SW480 (cell line): ENCODE data around the gene TK1.

ENCODE experiments used
- DNase-seq: peaks from one replicate; pipeline ENCODE4 v3.0.0-alpha.2; 2016; ENCODE audit warnings: low spot score

TK1 gene

DNA sequence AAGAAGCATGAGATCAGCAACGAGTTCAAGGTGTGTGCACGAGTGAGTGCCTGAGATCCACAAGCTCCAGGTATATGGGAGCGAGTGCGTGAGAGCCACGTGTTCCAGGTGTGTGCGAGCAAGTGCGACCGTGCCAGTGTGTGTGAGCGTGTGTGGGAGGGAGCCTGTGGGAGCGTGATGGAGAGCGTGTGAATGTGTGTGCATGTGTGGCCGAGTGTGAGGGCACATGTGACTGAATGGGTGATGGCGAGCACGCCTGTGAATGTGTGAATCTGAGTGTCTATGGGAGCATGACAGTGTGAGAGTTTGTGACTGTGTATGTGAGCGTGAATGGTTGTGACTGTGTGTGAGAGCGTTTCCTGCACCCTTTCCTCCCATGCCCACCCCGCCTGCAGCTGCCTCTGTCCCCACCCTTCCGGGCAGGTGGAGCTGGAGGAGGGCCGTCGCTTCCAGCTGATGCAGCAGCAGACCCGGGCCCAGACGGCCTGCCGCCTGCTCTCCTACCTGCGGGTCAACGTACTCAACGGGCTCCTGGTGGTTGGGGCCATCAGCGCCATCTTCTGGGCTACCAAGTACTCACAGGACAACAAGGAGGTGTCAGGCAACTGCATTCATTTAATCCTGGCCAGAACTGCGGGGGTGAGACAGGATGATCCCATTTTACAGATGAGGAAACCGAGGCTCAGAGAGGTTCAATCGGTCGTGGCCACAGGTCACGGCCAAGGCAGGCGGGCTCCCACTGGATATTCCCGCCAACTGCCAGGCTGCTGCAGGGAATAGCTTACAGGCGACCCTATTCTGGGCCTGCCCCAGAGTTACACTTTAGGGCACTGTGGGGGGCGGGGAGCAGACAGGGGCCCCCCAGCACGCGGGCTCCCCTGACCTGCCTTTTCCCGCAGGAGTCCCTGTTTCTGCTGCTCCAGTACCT, 52.6 kb downstream of the TK1 start:
- DNase-seq: peak; percentile 74

DNA sequence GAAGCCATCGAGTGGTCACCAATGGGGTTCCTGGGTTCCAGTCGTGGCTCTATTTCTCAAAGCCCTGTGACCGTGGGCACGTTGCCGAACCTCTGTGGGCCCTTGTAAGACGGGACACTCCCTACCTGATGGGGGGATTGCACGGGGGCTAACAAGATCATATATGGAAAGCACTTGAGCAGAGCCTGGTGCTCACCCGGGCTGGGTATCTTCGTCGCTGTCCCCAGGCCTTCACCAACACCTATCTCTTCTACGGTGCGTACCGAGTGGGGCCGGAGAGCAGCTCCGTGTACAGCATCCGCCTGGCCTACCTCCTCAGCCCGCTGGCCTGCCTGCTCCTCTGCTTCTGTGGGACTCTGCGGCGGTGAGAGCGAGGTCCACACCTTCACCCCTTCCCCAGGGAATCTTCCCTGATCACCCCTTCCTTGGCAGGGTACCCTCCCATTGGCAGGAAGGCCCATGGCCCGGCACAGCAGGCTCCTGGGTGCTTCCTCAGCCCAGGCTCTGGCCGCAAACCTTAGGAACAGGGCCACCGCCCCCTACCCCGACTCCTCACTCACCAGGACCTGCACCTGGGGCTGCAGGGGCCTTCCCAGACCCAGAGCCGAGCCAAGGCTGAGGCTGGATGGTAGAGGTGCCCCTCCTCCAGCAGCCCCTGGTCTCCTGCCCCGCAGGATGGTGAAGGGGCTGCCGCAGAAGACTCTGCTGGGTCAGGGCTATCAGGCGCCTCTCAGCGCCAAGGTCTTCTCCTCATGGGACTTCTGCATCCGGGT, 53.5 kb downstream of the TK1 start:
- no peak for DNase-seq

DNA sequence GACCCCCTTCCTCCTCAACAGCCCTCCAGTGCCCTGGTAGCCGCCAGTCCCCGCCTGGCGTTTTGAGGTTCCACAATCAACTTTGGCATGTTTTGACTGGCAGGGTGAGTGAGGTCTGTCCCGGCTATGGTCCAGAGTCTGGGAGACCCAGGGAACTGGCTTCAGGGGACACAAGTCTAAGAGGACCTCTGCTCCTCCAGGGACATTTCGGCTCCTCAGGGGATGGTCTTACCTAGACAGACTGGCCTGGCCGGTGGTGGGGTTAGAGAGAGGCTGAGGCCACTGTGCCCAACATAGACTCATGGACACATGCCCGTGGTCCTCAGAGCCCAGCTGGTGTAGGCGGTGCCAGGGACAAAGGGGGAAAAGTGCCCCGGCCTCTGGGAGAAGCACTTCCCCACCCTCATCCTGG, 54.1 kb downstream of the TK1 start:
- no peak for DNase-seq

DNA sequence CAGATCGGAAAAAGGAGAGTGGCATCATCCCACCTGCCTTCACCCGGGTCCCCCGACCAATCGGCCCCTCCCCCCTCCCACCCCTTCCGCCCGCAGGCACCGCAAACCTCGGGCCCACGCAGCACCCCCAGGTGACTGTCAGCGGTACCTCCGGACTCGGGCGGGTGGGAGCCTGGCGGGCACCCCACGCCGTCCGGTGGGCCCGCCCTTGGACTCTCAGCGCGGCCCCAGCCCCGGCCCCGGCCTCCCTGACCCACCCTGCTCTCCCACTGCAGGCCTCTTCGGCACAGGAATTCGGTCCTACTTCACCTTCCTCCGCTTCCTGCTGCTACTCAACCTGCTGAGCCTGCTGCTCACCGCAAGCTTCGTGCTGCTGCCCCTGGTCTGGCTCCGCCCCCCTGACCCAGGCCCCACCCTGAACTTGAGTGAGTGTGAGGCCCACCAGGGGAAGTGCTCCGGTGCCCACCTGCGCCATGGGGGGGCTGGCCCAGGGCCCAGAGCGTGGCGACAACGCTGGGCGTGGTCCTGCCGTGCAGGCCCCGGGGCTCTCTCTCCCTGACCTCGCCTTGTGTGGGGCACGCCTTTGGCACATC, 54.7 kb downstream of the TK1 start:
- DNase-seq: peak; percentile 82

DNA sequence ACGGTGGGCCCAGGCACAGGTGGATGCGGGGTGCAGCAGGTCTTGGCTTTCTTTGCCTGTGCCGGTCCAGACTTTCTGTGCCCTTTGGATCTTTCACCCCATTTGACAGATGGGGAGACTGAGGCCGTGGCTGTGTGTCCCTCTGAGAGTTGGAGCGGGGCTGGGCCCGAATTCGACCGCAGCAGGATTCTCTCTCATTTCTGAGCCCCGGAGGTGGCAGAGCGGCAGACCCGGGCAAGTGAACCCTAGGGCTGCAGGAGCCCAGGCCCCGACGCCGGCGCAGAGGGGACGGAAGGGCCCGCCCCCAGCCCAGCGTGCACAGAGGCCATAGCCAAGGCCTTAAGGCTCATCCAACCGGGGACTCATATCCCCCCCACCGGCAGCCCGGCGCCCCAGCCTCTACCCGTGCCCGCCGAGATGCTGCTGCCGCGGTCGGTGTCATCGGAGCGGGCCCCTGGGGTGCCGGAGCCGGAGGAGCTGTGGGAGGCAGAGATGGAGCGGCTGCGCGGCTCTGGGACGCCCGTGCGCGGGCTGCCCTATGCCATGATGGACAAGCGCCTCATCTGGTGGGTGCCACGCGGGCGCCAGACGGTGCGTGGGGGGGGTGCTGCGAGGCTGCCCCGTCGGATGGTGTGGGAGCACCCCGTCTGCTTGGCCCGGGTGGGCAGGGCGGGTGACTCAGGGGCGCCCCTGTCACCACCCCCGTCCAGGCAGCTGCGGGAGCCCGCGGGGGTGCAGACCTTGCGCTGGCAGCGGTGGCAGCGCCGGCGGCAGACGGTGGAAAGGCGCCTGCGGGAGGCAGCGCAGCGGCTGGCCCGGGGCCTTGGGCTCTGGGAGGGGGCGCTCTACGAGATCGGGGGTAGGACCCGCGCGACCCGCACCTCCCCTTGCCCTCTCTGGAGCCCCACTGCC, 55.4 kb downstream of the TK1 start:
- DNase-seq: no peak

DNA sequence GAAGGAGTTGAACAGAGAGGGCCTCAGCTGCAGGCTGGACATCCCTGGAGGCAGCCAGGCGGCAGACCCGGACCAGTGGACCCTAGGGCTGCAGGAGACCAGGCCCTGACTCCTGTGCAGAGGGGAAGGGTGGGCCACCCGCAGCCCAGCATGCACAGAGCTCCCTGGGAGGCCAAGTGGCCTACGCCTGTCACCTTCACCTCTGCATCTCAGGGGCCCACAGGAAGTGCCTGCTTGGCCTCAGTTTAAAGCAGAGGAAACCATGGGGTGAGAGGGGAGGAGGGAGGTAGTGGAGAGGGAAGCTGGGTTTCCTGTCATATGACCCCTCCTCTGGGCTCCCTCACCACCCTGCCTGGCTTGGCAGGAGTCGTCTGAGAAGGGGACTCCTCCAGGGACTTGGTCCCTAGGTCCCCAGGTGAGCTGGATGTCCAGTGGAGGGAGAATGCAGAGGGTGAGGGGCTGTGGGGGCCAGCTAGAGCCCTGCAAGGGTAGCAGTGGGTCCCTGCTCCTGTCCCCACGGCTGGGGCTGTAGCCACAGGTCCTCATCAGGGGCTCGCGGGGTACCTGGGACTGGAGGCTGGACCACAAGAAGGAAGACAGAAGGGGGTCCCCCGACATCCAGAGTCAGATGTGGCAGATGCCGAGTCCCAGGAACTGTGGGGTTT, 56.3 kb downstream of the TK1 start, which contains the start of gene TMC8:
Gene TMC8 (plus strand): TSS at position 335 of the 665 bp plus-strand sequence. CDS start 818 bp downstream, outside the sequence.
- DNase-seq: no peak

DNA sequence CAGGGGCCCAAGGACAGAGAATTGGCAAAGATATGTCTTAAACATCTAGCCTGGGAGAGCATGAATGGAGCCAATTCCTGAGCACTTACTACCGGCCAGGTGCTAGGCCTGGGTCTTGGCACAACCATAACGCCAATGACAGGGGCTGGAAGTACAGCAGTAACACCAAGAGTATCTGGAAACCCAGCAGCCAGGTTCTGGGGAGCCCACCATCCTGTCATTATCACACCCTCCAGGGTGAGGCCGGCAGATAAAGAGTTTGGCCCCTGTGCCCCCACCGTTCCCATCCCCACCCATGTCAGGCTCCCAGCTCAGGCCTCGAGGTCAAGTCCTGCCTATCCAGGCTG, 56.8 kb downstream of the TK1 start:
- no peak for DNase-seq

DNA sequence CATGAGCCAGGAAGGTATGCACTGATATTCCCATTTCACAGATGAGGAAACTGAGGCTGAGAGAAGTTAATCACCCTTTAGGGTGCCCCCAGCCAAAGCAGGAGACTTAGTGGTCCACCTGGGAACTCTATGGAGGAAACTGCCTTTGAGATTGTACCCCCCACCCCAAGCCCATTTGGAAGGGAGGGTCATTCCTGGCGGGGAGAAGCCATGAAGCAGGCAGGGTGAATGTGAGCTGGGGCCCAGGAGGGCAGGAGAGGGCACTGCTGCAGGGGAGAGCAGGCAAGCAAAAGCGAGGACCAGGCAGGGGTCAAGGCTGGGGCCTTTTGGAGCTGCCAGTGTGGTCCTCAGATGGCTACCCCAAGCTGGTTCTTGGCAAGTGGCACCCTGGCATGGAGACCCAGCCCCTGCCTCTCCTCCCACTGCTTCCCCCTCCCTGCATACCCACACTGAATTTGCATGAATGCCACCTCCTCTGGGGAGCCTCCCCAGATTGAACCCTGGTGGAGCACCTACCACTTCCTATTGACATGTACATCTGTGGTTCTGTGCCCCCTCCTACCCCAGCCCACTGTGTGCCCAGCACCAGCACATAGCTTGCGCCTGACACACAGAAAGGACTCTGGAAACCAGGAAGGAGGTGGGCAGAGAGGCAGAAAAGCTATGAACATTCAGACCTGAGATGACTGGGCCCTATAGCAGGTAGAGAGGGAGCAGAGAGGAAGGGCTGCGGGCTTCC, 57.3 kb downstream of the TK1 start:
- no peak for DNase-seq

DNA sequence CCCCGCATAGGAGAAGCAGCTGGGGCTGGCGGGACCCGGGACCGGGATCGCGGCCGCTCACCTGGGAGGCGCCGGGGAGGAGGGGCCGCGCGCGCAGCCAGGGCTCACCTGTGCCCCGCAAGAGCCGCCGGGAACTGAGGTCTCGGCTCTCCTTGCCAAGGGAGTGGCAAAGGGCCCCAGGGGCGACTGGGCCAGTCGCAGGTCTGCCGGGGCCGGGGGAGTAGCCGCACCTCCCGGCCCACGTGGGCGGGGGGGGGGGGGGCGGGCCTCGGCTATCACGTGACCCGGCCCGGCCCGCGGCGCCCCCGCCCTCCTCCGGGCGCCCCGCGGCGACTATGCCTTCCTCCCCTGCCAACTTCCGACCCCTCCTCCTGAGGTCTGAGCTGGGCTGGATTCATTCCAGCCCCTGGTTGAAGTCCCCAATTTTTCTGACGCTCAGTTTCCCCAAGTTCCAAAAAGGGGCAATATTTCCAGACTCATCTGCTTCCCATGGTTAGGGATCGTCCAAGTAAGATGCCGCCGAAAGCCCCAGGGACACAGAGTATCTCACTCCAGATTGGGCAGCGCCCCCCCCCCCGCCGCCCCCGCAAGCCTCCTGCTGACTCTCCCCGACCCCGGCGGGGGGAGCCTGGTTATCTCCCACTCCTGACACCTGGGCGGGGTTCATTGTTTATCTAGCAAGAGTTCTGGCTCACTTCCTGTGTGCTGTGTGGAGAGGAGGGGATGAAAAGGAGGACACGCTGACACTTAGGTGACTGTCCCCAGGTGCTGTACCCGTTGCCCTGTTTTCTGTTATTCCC, 58.1 kb downstream of the TK1 start, which contains the start of gene TMC6:
Gene TMC6 (minus strand): TSS at position 205 of the 800 bp plus-strand sequence. CDS start 1,923 bp downstream, outside the sequence.
- peak; percentile 91 for DNase-seq

DNA sequence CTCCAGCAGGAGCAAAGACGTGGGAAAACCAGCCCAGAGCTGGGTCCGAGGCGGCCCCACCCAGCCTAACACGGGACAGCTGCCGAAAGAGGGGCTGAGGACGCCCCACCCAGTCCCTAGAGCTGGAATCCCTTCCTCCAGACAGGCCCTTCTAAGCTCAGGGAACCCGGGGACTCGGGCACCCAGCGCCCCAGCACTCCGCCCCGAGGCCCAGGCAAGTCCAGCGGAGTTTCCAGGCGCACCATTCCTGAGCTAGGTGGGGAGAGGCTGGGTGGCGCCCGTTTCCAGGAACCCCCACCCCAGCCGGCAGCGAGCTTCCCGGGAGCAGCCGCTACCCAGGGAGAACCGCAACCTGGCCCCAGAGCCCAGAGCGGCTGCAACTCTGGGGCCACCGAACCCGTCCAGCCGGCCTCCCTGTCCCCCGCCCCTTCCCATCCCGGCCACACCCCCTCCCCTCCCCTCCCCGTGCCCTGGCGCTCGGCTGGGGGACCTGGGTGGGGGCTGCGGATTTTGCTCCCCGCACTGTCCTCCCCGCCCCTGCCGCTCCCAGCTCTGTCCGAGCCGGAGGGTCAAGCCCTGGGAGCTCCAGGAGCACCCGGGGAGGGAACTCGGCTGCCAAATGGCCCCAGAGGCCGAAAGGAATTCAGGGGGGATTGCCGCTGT, 58.8 kb downstream of the TK1 start:
- peak; percentile 38 for DNase-seq

DNA sequence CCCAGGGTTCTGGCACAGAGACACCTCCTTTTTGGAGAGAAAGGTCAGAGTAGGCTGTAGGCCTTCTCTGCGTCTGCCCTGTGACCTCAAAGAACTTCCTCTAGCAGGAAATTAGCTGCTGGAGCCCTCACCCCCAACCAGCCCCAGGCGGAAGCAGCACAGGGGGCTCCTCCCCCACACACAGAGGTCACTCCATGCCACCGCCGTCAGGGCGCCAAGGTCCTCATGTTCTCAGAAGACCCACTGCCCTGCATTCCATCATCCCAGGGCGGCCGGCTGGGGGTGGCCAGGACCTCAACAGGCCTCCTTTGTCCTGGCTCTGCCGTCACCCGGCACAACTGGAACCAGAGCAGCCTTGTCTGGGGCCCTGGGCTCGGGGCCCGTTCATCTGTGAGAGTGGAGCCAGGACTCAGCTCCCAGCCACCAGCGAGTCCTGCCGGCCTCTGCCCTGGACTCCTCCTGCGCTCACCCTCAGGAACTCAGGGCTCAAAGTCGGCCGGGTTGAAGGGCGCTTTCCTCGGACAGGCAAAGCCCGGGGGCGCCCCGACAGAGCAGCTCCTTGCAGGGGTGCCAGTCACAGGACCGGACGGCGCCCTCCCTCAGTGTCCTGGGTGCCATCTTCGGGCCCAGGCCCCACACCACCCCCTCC, 59.5 kb downstream of the TK1 start:
- DNase-seq: peak; percentile 36

DNA sequence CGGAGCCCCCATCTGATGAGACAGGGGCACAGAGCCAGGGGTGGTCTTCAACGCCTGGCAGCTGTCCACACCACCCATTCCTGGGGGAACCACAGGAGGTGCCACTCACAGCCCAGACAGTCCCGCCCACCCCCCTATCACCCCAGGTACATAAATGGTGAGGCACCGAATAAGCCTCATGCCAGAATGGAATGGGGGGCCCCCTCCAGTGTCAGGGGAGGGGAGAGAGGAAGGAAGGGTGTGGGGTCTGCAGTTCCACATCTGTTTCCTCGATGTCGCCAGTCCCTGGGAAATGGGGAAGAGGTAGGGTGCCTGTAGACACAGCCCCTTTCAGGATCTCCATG, 60.0 kb downstream of the TK1 start:
- DNase-seq: no peak

DNA sequence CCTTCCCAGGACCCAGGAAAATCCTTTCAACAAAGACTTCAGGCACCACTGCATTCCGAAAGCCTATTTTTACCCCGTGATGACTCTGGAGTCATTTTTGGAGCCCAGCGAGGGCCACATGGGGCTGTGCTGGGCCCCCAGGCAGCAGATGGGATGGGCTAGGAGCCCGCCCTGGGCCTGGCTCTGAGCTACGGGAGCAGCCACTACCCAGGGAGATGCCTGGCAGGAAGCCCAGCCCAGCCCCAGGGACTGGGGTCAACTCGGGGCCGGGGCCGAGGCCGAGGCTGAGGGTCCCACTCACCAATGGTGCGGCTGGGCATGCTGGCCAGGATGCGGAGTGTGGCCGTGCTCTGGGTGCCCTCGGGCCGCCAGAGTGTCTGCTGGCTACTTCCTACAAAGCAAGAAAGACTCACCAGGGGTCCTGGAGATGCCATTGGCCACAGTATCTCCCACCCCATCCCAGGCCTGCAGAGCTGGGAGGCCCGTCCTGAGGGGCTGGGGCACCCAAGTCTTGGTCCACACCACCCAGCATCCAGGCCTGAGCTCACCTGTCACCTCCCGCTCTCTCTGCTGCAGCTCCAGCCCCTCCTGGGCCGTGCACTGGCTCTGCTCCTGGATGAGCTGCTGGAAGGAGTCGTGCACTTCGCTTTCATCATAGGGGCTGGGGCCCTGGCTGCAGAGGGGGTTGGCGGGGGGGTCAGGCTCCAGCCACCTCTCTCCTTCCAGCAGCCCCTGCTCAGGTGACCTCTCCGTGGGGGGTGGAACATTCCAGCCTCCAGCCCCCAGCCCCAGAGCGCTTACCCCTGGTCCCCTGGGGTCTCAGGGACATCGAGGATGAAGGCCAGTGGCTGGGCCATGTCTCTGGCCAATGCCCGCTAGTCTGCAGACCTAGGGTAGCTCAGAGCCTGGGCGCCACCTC, 60.6 kb downstream of the TK1 start:
- DNase-seq: no peak

DNA sequence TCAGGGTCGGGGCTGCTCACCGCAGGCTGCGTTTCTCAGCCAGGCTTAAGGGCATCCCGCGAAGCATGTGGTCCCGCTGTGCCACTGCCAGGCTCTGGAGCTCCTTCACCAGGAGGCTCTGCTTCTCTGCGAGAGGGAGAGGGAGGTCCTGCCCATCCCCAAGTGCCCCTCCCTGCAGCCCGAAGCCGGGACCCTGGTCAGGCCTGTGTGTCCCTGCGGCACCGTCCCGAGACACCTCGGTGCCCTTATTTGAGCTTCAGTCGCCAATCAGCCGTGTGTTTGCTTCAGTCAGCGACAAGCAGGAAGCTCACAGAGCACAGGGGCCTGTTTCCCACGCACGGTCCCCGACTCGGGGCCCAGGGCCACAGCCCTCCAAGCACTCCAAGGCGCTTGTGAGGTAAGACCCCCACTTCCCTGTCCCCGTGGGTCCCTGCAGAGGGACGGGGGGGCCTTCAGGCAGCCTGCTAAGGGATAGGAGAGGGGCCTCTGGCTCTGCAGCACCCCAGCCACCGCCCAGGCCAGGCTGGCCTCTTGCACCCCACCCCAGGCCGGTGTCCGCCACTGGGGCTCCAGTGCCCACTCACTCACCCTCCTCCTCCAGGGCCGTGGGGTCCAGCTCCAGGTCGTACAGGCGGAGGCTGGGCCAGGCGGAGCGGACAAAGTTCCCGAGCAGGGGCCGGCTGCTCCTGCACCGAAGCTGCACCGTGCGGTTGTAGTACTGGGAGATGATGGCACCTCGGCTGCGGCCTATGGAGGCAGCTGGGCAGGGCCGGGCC, 61.5 kb downstream of the TK1 start:
- no peak for DNase-seq

DNA sequence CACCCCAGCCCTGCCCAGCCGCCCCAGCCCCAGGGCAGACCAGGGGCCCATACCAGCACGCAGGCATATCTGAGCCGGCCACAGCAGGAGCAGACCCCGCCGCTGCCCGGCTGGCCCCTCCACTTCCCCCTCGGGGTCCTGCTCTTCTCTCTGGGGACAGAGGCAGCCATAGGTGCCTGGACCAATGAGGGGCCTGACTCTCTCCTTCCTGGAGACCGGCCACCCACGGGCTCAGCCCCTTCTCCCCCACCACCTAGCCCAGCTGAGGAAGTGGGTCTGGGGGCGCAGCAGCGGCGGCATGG, 62.1 kb downstream of the TK1 start:
- DNase-seq: no peak
